ENCODE results near the gene FPGS. TPM values are rescaled to one million over a fixed set of nuclear protein-coding genes. Genes with fewer than 3 reads are reported as not detected.
"Not testable (repeated sequence)": the region's sequence is repeated elsewhere in the genome, so short reads cannot be mapped to it uniquely, and the experiment has no call there.

The FPGS gene
- total RNA-seq, 2 experiments from 2014 or later = 132 to 147 TPM

DNA sequence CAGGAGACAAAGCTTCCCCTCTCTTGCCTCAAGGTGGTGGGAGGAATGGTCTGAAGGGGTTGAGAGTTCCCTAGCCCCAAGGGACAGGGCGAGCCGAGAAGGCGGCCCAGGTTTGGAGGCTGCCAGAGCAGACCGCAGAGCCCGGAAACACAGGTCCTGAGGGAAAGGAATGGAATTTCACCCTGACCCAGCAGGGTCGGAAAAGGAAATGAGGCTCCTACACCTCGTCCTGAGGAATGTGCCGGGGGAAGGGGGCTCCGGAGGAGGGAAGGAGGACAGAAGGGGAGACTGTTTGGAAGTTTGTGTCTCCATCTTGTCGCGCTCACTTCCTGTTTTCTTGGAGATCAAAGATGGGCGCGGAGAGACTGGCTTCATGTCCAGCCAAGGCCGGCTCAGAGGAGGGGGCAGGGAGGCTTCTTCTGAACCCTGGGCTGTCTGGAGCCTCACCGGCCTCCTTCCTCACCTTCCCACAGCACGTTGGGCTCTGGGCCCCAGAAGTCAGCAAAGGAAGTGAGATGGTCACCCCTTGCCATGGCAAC, 42.2 kb downstream of the FPGS start:
- intact Hi-C loops (cut with micrococcal nuclease; ENCODE audit: unreplicated experiment) = no loop called here
- Histone ChIP-seq H3K79me2 (ENCODE audit: insufficient read depth, low read depth, low read length) (no peaks in the 10 kb centered on the region), H3K27ac (ENCODE audit: low read depth, low read length, poor library complexity, severe bottlenecking) (no peak overlapping the region), H3K9me2 (ENCODE audit: insufficient read depth, low read length) (no peaks in the 10 kb centered on the region), H3K4me3 (ENCODE audit: low read depth, low read length, poor library complexity, severe bottlenecking) (no peak overlapping the region), H3K4me2 (ENCODE audit: low read length) (no peak overlapping the region), H3K4me1 (ENCODE audit: insufficient read depth, low read length, poor library complexity, severe bottlenecking) (peaks cover under 1% of the 10 kb centered on the region), H3K9me3 (ENCODE audit: low read length) (peaks cover 10% of the 10 kb centered on the region; the same call in 1 of the 2 replicates), H3K36me3 (ENCODE audit: insufficient read depth, low read length) (no peaks in the 10 kb centered on the region), H2AFZ (ENCODE audit: low read length) (no peak overlapping the region), H4K20me1 (ENCODE audit: insufficient read depth, low read length) (no peaks in the 10 kb centered on the region)
- DNase-seq (ENCODE audit: low spot score) = no peak
- TF ChIP-seq EZH2phosphoT487 (IDR thresholded peaks at IDR 0.05; ENCODE audit: borderline replicate concordance, low read depth, low read length) (no peak), CTCF (conservative IDR thresholded peaks at IDR 0.05; ENCODE audit: low read length) (no peak)
- POLR2A ChIA-PET = interaction anchor here (0.5 to 0.6 kb wide), 3 partner anchors 11 to 191 kb away, joined by 3 to 8 read pairs (median 5); no protein-coding TSS in a partner anchor
- BruUV-seq (replicated peaks) = no TSS peak
- CTCF ChIA-PET (ENCODE audit: unreplicated experiment) = no interaction called here

- intact Hi-C loops (cut with micrococcal nuclease; ENCODE audit: unreplicated experiment); DNase-seq (ENCODE audit: low spot score): not testable (repeated sequence)
These were observed 42.9 kb downstream of the FPGS start for GRCh38 chr9:127845619-127846018.

GRCh38 chr9:127846443-127847177, 43.9 kb downstream of the FPGS start:
- H2AFZ ChIP-seq (ENCODE audit: low read length) = no peak overlapping the region
- no peaks in the 10 kb centered on the region for H3K4me1 ChIP-seq (ENCODE audit: insufficient read depth, low read length, poor library complexity, severe bottlenecking)
- no peaks in the 10 kb centered on the region for H3K9me2 ChIP-seq (ENCODE audit: insufficient read depth, low read length)
- H3K79me2 ChIP-seq (ENCODE audit: insufficient read depth, low read depth, low read length) = no peaks in the 10 kb centered on the region
- ChIA-PET CTCF (ENCODE audit: unreplicated experiment) (no interaction called here), POLR2A (interaction anchor here (0.6 kb wide), 1 partner anchor 69 kb away, joined by 4 read pairs; no protein-coding TSS in a partner anchor)
- no peaks in the 10 kb centered on the region for H4K20me1 ChIP-seq (ENCODE audit: insufficient read depth, low read length)
- no peak for TF ChIP-seq EZH2phosphoT487 (IDR thresholded peaks at IDR 0.05; ENCODE audit: borderline replicate concordance, low read depth, low read length)
- TF ChIP-seq CTCF (conservative IDR thresholded peaks at IDR 0.05; ENCODE audit: low read length) = no peak
- H3K27ac ChIP-seq (ENCODE audit: low read depth, low read length, poor library complexity, severe bottlenecking) = no peak overlapping the region
- no peak overlapping the region for H3K4me2 ChIP-seq (ENCODE audit: low read length)
- peaks cover 11% of the 10 kb centered on the region; the same call in 1 of the 2 replicates for H3K9me3 ChIP-seq (ENCODE audit: low read length)
- no TSS peak for BruUV-seq (replicated peaks)
- intact Hi-C loops (cut with micrococcal nuclease; ENCODE audit: unreplicated experiment) = no loop called here
- H3K4me3 ChIP-seq (ENCODE audit: low read depth, low read length, poor library complexity, severe bottlenecking) = no peak overlapping the region
- DNase-seq (ENCODE audit: low spot score) = no peak
- no peaks in the 10 kb centered on the region for H3K36me3 ChIP-seq (ENCODE audit: insufficient read depth, low read length)

More at GRCh38 chr9:127845619-127846018, 42.9 kb downstream of the FPGS start:
- H3K9me2 ChIP-seq (ENCODE audit: insufficient read depth, low read length); H3K4me1 ChIP-seq (ENCODE audit: insufficient read depth, low read length, poor library complexity, severe bottlenecking); CTCF ChIA-PET (ENCODE audit: unreplicated experiment); BruUV-seq (replicated peaks); H3K4me2 ChIP-seq (ENCODE audit: low read length); H3K36me3 ChIP-seq (ENCODE audit: insufficient read depth, low read length); H4K20me1 ChIP-seq (ENCODE audit: insufficient read depth, low read length); H3K27ac ChIP-seq (ENCODE audit: low read depth, low read length, poor library complexity, severe bottlenecking); H2AFZ ChIP-seq (ENCODE audit: low read length); H3K4me3 ChIP-seq (ENCODE audit: low read depth, low read length, poor library complexity, severe bottlenecking); H3K79me2 ChIP-seq (ENCODE audit: insufficient read depth, low read depth, low read length): not testable (repeated sequence)
- H3K9me3 ChIP-seq (ENCODE audit: low read length) = peaks cover 11% of the 10 kb centered on the region; the same call in 1 of the 2 replicates
- POLR2A ChIA-PET = interaction anchor here (0.6 kb wide), 1 partner anchor 12 kb away, joined by 8 read pairs; no protein-coding TSS in a partner anchor

Data from OCI-LY7 (cell line).